Cerebellar cortex (tissue), 1 donor: Measurements from ENCODE around the gene HMSD.

ENCODE experiments used
- DNase-seq: peaks from one replicate; pipeline ENCODE4 v3.0.0-alpha.2; 2015; ENCODE audit warnings: low spot score

The HMSD gene

DNA sequence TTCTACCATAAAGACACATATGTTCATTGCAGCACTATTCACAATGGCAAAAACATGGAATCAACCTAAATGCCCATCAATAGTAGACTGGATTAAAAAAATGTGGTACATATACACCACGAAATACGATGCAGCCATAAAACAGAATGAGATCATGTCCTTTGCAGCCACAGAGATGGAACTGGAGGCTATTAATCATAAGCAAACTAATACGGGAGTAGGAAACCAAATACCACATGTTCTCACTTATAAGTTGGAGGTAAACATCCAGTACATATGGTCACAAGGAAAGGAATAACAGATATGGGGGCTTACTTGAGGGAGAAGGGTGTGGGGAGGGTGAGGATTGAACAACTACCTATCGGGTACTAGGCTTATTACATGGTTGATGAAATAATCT lies 7.7 kb downstream of the HMSD start:
- DNase-seq, result no peak

DNA sequence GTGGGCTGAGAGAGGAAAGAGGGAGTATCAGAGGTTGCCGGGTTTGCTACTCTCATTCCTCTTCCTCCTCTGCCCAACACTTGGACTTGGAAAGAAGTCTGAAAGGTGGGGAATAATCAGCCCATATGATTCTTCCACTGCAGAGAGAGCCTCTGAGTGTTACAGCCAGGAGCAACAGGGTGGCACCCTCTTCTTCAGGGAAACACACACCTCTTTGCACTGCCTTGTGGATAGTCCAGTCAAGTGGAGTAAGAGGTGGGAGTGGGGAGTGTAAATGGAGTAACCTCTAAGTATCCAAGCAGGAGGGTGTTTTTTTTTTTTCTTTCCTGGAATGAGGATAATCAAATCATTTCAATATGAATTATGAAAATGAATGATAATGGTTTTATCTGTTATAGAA lies 11.8 kb downstream of the HMSD start:
- DNase-seq, result no peak

GRCh38 chr18:63961435-63961980 lies 12.4 kb downstream of the HMSD start:
- no peak for DNase-seq

DNA sequence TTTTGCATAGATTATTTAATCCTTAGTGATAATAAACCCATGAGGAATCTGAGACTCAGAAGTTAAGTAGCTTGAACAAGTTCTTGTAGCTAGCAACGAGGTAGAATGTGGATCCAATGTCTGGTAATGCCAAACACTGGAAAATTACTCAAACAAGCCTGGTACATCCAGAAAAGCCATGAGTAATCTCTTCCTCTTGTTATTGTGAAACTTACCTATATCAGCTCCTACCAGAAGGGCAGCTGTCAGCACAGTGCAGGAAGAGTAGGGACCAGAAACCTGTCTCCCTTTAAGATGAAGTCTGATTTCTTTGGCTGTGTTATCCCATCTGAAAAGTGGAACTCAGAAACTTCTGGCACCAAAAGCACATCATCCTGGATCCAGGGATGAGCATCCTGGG lies 13.0 kb downstream of the HMSD start:
- no peak for DNase-seq

GRCh38 chr18:63963615-63964256 lies 14.6 kb downstream of the HMSD start:
- DNase-seq, result peak; percentile 56

DNA sequence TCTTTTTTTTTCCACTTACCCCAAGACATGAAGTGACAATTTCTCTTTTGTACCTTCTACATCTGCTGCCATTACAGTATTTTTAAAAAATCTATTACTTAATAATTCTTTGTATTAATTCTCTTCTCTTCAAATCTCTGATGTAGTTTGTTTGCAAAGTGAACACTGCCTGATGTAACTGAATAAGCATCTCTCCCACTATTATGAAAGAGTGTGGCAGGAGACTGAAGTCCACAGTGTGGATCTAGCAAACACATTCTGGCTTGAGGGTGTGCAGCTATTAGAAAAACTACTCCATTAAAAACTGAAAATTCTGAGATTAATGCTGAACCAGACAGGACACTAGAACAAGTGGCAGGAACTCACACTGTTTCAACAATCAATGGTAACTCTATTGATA lies 15.8 kb downstream of the HMSD start:
- DNase-seq, result no peak

GRCh38 chr18:63965716-63966330 lies 16.7 kb downstream of the HMSD start:
- no peak for DNase-seq

DNA sequence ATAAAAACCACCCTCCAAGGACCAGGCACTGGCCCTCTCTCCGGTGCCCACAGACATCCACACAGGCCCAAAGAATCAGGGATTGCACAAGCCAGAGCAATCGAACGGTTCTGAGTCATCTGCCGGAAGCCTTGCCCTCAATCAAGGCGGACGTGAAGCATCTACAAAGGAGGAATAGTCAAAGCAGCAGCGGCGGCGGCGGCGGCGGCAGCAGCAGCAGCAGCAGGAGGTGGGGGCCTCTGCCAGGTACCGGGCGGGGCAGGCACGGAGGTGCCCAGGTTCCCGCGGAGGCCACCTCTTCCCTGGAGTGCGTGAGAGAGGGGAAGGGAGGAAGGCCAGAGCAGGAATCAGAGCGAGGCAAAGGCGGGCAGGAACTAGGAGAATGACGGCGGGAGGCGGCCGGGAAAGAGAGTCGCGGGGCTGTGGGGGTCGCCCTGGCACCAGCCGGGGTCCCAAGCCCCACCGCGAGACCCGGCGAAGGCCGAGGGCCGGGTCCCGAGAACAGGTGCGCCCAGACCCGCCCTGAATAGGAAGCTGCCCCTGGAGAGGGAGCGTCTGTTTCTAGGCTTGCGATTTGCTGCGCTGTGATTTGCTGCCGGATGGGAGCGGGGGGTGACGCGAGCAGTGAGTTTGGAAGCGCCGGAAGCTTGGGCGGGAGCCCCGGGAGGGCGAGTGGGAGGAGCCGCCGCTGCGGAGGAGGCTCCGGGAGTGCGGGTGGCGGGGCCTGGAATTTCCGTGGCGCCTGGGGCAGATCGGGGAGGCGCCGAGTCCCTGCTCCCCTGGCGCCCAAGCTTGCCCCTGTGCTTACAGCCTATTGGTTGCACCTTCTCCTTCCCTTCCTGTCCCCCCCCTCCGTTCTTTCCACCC lies 21.1 kb downstream of the HMSD start, which contains the start of gene SERPINB8:
TSS of gene SERPINB8 (plus strand) at position 140 of the 867 bp plus-strand sequence. CDS start 8,228 bp downstream, outside the sequence.
- peak; percentile 94 for DNase-seq

DNA sequence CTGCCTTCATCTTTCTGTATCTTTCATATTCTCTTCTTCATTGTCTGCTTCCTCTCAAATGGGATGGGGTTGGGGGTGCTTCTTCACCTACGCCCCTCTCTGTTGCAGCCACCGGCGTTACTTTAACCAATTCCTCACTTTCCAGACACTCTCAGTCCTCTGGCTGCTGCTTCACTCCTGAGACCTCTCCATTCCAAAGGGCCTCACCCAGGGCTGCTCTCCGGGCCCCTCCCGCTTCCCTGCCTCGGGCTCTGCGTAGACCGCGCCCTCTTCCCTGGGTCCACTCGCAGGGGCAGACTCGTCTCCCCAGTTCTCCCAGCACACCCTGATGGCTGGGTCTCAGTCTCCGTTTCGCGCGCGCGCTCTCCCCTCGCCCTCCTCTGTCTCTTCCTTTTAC lies 21.7 kb downstream of the HMSD start:
- no peak for DNase-seq

DNA sequence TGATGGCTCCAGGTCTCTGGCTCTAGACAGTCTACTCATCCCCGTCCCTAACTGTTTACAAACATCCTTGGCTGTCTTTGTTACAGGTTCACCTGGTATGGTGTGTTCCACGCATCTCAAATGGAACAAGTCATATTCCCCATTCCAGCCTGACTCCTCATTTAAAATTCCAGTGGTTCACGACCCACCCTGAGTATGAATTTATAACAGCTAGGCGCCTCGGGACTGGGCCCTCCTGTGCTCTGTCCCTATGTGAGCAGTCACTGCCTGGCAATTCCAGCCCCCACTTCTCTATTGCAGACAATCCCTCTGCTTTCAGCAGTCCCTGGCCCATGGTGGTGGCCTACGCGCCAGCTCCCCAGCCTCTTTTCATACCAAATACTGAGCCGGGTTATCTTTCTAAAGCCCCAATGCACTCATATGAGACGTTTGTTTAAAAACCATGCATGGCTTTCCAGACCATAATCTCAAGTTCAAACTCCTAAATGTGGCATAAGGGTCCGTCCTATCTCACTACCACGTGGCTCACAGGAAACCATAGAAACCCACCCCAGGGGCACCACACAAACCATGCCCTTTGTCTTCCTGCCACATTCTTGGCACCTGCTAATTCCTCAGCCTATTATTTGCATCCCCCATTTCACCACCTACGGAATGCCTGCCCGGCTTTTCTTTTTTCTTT lies 22.4 kb downstream of the HMSD start:
- peak; percentile 32 for DNase-seq

GRCh38 chr18:63972002-63972376 lies 22.9 kb downstream of the HMSD start:
- DNase-seq, result no peak

DNA sequence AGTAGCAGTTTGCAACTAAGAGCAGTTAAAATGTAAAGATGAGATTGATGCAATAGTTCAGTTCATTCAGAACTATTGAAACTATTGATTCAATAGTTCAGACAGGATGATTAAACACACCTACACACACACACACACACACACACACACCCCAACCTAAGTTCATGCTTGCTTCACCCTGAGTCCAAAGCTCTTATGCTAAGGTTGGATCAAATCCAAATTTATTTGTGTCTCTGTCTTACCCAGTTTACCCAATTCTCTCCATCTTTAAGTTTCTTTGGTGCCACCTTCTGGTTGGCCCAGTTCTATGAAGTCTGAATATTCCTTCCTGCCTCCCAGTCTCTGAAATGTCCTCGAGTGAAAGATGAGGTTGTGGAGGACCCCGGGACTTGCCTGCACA lies 25.9 kb downstream of the HMSD start:
- no peak for DNase-seq

DNA sequence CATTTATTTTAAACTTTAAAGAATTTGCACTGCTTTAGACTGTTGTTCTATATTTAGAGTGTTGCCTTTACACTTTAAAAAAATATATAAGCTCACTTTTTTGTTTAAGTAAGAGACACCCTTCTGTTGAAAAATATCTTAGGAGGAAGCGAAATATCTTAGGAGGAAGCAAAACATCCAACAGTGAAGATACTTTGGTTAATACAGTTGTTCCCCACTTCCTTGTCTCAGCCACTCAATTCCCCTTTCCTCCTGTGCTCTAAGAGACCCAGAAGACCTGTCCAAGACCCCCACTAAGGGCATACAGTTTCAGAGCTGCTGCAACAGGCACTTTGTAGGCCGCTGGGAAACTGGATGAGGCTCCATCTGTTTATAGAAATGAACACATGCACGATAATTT lies 26.5 kb downstream of the HMSD start:
- DNase-seq, result no peak

DNA sequence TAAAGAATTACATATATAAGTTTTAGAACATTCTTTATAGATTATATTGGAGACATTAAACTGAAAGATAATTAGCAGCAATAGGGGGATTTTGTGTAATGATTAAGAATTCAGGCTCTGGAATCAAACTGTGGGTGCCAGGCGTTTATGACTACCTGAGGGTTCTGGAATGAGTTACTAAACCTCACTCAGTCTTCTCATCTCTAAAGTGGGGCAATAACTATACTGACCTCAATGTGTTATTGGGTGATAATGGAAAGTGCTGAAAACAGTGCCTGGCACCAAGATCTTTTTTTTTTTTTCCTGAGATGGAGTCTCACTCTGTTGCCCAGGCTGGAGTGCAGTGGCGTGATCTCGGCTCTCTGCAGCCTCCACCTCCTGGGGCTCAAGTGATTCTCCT lies 27.9 kb downstream of the HMSD start:
- no peak for DNase-seq

DNA sequence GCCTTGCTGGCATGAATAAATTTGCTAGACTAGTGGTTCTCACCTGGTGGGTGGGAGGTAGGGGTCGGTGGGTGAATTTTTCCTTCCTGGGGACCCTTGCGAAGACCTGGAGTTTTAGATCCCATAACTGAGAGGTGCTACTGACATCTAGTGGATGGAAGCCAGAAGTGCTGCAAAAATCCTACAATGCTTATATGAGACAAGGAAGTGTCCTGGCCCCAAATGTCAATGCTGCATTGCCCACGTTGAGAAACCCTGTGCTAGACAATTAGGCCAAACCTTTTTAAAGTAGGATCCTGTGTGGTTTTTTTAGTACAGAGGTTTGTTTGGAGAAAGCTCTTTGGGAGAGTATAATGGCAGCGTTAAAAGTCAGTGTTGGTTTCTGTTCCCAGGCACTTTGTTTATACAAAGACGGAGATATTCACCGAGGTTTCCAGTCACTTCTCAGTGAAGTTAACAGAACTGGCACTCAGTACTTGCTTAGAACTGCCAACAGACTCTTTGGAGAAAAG lies 30.4 kb downstream of the HMSD start:
- DNase-seq, result peak; percentile 60

DNA sequence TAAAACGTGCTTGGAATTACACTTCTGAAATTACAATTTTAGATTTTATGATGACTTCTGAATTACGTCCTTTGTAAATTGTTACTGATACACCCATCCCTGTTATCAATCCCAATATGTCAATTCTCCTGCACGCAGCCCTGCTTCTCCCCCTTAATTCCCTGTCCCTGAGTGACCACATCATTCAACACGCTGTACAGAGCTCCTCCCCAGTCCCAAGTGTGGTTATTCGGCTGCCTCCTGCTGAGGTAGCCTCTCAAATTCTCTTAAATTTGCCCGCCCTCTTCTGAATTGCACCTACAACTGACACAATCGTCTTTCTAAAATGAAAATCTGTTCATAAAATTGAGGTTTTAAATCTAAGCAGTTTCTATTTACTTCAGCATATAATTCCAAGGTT lies 30.9 kb downstream of the HMSD start:
- no peak for DNase-seq

DNA sequence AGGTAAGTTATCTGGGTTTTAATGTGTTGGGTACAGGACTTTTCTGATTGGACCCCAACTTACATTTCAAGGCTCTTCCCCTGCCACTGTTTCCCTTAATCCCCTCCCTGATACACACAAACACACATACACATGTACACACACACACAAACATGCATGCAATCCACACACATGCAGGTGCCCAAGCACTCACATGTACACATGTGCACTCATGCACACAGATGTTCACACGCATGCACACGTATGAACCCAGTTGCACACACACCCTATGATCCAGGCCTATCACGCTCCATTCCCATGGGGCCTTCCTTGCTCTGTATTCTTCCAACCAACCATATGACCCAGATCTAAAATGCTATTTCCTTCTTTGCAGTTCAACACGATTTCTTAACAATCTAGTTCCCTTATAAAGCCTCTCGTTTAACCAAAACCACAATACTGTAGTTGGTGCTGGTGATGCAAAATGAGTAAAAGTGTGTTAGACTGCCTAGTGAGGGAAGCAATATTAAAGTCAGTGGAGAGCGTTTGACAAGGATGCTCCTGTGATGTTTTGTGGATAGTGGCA lies 31.9 kb downstream of the HMSD start:
- no peak for DNase-seq

- DNase-seq, result no peak
Observed at GRCh38 chr18:63981719-63982118, 32.6 kb downstream of the HMSD start.

DNA sequence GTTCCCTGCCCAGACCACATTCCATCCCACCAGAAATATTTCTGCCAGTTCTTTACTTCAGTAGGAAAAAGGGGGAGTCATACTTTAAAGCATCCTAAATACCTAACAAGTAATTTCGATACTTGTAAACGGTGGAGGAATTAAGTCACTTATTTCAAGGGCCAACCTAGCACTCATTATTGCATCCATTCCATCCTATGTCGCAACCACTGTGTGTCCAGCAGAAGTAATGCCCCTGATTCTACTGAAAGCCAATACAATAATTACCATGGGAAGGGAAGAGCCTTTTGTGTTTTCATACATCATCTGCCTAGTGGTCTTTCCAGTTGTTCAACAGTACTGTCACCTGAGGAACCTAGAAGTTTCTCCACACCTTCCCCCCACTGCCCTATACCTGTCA lies 33.3 kb downstream of the HMSD start:
- DNase-seq, result no peak

DNA sequence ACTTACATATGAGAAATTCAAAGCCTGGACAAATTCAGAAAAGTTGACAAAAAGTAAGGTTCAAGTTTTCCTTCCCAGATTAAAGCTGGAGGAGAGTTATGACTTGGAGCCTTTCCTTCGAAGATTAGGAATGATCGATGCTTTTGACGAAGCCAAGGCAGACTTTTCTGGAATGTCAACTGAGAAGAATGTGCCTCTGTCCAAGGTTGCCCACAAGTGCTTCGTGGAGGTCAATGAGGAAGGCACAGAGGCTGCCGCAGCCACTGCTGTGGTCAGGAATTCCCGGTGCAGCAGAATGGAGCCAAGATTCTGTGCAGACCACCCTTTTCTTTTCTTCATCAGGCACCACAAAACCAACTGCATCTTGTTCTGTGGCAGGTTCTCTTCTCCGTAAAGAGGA lies 37.8 kb downstream of the HMSD start:
- DNase-seq, result no peak

DNA sequence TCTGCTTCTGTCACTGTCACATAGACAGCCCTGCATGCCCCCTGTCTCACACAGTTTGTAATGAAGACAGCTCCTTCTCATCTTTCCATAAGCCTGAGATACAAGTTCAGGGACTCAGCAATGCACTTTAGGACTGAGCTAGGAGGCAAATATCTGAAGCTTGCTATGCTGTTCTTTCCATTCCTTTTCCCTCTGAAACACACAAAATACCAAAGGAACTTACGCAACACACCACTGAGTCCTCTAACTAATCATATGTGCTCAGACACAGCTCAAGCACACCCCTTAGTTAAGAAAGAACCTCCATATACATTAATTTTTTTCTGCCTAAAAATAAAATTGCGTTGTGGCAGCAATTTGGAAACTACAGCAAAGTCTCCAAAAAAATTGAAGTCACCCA lies 38.6 kb downstream of the HMSD start:
- DNase-seq, result no peak

DNA sequence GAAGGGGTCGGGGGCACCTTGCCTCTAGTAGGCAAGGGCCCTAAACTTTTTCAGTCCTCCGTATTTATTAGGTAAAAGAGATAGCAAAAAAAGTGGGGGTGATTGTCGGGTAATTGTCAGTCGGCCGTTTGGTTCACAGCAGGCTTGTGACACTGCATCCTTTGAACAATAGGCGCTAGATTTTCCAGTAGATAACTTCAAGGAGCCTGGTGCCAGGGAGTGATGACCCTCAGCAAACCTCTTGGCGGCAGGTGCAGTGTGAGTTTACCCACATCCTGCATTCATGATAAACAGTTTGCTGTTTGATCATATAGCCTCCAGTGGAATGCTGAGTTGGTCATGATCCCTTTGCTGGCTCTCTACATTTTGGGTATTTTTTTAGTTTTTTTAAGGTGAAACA lies 43.6 kb downstream of the HMSD start:
- DNase-seq, result no peak
